LoVo (cell line): ENCODE measurements around the gene CACNA1F.
A peak's percentile ranks its signal among the peaks of the same experiment; 100 is the strongest.

Experiments used
- DNase-seq: peaks from one replicate; pipeline ENCODE4 v3.0.0-alpha.2; 2016; ENCODE audit warnings: low spot score

CACNA1F gene

GRCh38 chrX:49227726-49228125 is 5.4 kb downstream of the CACNA1F start:
- DNase-seq = no peak

- peak; percentile 1 for DNase-seq
These were observed 6.2 kb downstream of the CACNA1F start for GRCh38 chrX:49226946-49227345.

- DNase-seq = no peak
These were observed 7.3 kb downstream of the CACNA1F start for GRCh38 chrX:49225858-49226257.

- DNase-seq = no peak
These were observed 11.3 kb downstream of the CACNA1F start for GRCh38 chrX:49221868-49222267.

- no peak for DNase-seq
These were observed 13.0 kb downstream of the CACNA1F start for GRCh38 chrX:49220100-49220499.

- no peak for DNase-seq
These were observed 18.1 kb downstream of the CACNA1F start for GRCh38 chrX:49214996-49215526.

- no peak for DNase-seq
These were observed 18.7 kb downstream of the CACNA1F start for GRCh38 chrX:49214416-49214815.

GRCh38 chrX:49212861-49213260 is 20.3 kb downstream of the CACNA1F start:
- DNase-seq = no peak

GRCh38 chrX:49212209-49212608 is 20.9 kb downstream of the CACNA1F start:
- DNase-seq = no peak

GRCh38 chrX:49211074-49211473 is 22.1 kb downstream of the CACNA1F start:
- no peak for DNase-seq

GRCh38 chrX:49210406-49210805 is 22.7 kb downstream of the CACNA1F start:
- DNase-seq = no peak

GRCh38 chrX:49209434-49210251 is 23.5 kb downstream of the CACNA1F start:
- no peak for DNase-seq

GRCh38 chrX:49208399-49208798 is 24.7 kb downstream of the CACNA1F start:
- no peak for DNase-seq

GRCh38 chrX:49206543-49206942 is 26.6 kb downstream of the CACNA1F start:
- DNase-seq = no peak

GRCh38 chrX:49205443-49205842 is 27.7 kb downstream of the CACNA1F start:
- no peak for DNase-seq

- DNase-seq = no peak
These were observed 28.4 kb downstream of the CACNA1F start for GRCh38 chrX:49204709-49205108.

GRCh38 chrX:49204017-49204416 is 29.1 kb downstream of the CACNA1F start:
- no peak for DNase-seq

- no peak for DNase-seq
These were observed 29.6 kb downstream of the CACNA1F start for GRCh38 chrX:49203536-49203935.

- no peak for DNase-seq
These were observed 31.1 kb downstream of the CACNA1F start for GRCh38 chrX:49202022-49202421.

GRCh38 chrX:49199906-49200771 is 33.0 kb downstream of the CACNA1F start, which contains the start of gene SYP:
Gene SYP, minus strand, starts transcription at chrX:49200193. Its CDS starts 7 bp downstream, at chrX:49200186.
- peak; percentile 83 for DNase-seq

- no peak for DNase-seq
These were observed 33.9 kb downstream of the CACNA1F start for GRCh38 chrX:49199315-49199595.

GRCh38 chrX:49198540-49199314 is 34.4 kb downstream of the CACNA1F start:
- DNase-seq = no peak
